Retinal pigment epithelial cell (primary cell): Measurements from ENCODE around the gene CDH8.

Source experiments
- DNase-seq: peaks from one replicate; pipeline ENCODE4 v3.0.0-alpha.2; 2010; ENCODE audit warnings: low read depth
- H3K4me3 ChIP-seq: 2 replicates; pipeline ENCODE4 v1.5.1; 2011; ENCODE audit warnings: mild to moderate bottlenecking, low read length, control low read depth, moderate library complexity
- CTCF ChIP-seq: conservative IDR thresholded peaks from 2 replicates; pipeline ENCODE4 v1.5.1; 2011; ENCODE audit warnings: low read depth, low read length, control low read depth, inconsistent platforms

The CDH8 gene

GRCh38 chr16:61770301-61770700 is 265.9 kb downstream of the CDH8 start:
- no peak for DNase-seq
- no peak overlapping the region for H3K4me3 ChIP-seq
- no peak for TF ChIP-seq CTCF

GRCh38 chr16:61763991-61764390 is 272.2 kb downstream of the CDH8 start:
- no peak overlapping the region for H3K4me3 ChIP-seq
- no peak for TF ChIP-seq CTCF
- DNase-seq, result no peak

- no peak for DNase-seq
- H3K4me3 ChIP-seq, result no peak overlapping the region
- TF ChIP-seq CTCF, result no peak
These were observed 273.2 kb downstream of the CDH8 start for GRCh38 chr16:61763013-61763412.

- DNase-seq, result no peak
- H3K4me3 ChIP-seq, result no peak overlapping the region
- no peak for TF ChIP-seq CTCF
These were observed 305.2 kb downstream of the CDH8 start for GRCh38 chr16:61730997-61731396.

- no peak for TF ChIP-seq CTCF
- DNase-seq, result no peak
- no peak overlapping the region for H3K4me3 ChIP-seq
These were observed 309.5 kb downstream of the CDH8 start for GRCh38 chr16:61726701-61727100.

GRCh38 chr16:61726125-61726524 is 310.1 kb downstream of the CDH8 start:
- no peak for TF ChIP-seq CTCF

GRCh38 chr16:61721544-61721943 is 314.7 kb downstream of the CDH8 start:
- no peak overlapping the region for H3K4me3 ChIP-seq
- no peak for DNase-seq
- no peak for TF ChIP-seq CTCF

More at GRCh38 chr16:61726125-61726524, 310.1 kb downstream of the CDH8 start:
- DNase-seq, result no peak
- H3K4me3 ChIP-seq, result no peak overlapping the region
